OCI-LY1 (cell line): ENCODE data around the gene SERPINI1.
A peak's percentile ranks its signal among the peaks of the same experiment; 100 is the strongest.

ENCODE experiments used
- H2AFZ ChIP-seq: fragments of 200-600 bp; sonication (generic), shearing (Covaris generic); 2 replicates; pipeline ENCODE4 v1.6.0; 2014; ENCODE audit warnings: antibody characterized with exemption, mild to moderate bottlenecking, low read length
- H3F3A ChIP-seq: fragments of 200-600 bp; sonication (generic), shearing (Covaris generic); 2 replicates; pipeline ENCODE4 v1.6.0; 2014; ENCODE audit warnings: mild to moderate bottlenecking, antibody characterized with exemption, low read length, moderate library complexity; ENCODE audit not compliant: insufficient read depth
- H3K27ac ChIP-seq: fragments of 200-600 bp; sonication (generic); 2 replicates; pipeline ENCODE4 v1.5.1; 2014; ENCODE audit warnings: low read length, mixed run types, mild to moderate bottlenecking, low read depth; ENCODE audit not compliant: poor library complexity, severe bottlenecking
- H3K27me3 ChIP-seq: fragments of 200-600 bp; sonication (generic); 2 replicates; pipeline ENCODE4 v1.6.0; 2014; ENCODE audit warnings: antibody characterized with exemption, mild to moderate bottlenecking, low read length, moderate library complexity; ENCODE audit not compliant: insufficient read depth
- H3K36me3 ChIP-seq: fragments of 200-600 bp; sonication (generic); 2 replicates; pipeline ENCODE4 v1.6.1; 2014; ENCODE audit warnings: mild to moderate bottlenecking, antibody characterized with exemption, low read length, moderate library complexity, mixed read lengths; ENCODE audit not compliant: insufficient read depth
- H3K4me1 ChIP-seq: fragments of 200-600 bp; sonication (generic); 2 replicates; pipeline ENCODE4 v1.5.1; 2014; ENCODE audit warnings: mild to moderate bottlenecking, low read length, moderate library complexity; ENCODE audit not compliant: insufficient read depth, severe bottlenecking
- H3K4me2 ChIP-seq: fragments of 200-600 bp; sonication (generic), shearing (Covaris generic); 2 replicates; pipeline ENCODE4 v1.6.1; 2014; ENCODE audit warnings: low read length
- H3K4me3 ChIP-seq: fragments of 200-600 bp; sonication (generic); 2 replicates; pipeline ENCODE4 v1.5.1; 2014; ENCODE audit warnings: low read length, low read depth, mild to moderate bottlenecking, mixed read lengths; ENCODE audit not compliant: poor library complexity, severe bottlenecking
- H3K79me2 ChIP-seq: fragments of 200-600 bp; shearing (Covaris generic); 2 replicates; pipeline ENCODE4 v1.6.1; 2016; ENCODE audit warnings: mixed run types, low read length, mixed read lengths; ENCODE audit not compliant: insufficient read depth
- H3K9ac ChIP-seq: fragments of 200-600 bp; sonication (generic), shearing (Covaris generic); 2 replicates; pipeline ENCODE4 v1.6.1; 2014; ENCODE audit warnings: mild to moderate bottlenecking, low read length, mixed read lengths
- H3K9me2 ChIP-seq: fragments of 200-600 bp; sonication (generic), shearing (Covaris generic); 2 replicates; pipeline ENCODE4 v1.6.1; 2014; ENCODE audit warnings: low read depth, mild to moderate bottlenecking, low read length, mixed read lengths
- H3K9me3 ChIP-seq: fragments of 200-600 bp; shearing (Covaris generic); 2 replicates; pipeline ENCODE4 v1.6.1; 2014; ENCODE audit warnings: low read length, mixed read lengths
- H4K20me1 ChIP-seq: fragments of 200-600 bp; sonication (generic), shearing (Covaris generic); 2 replicates; pipeline ENCODE4 v1.6.0; 2016; ENCODE audit warnings: mild to moderate bottlenecking, low read length; ENCODE audit not compliant: insufficient read depth
- EZH2 ChIP-seq: fragments of 200-600 bp; sonication (generic), shearing (Covaris generic); IDR thresholded peaks from 2 replicates; pipeline ENCODE4 v1.8.0; 2017; ENCODE audit warnings: borderline replicate concordance, mixed run types, mild to moderate bottlenecking, antibody characterized with exemption, low read length, moderate library complexity, mixed read lengths
- TF ChIP-seq, protein P1 (sequence below): fragments of 200-600 bp; sonication (generic), shearing (Covaris generic); IDR thresholded peaks from 2 replicates; pipeline ENCODE4 v1.5.1; 2017; ENCODE audit warnings: mild to moderate bottlenecking, antibody characterized with exemption, low read length, moderate library complexity, mixed read lengths

SERPINI1 gene

DNA sequence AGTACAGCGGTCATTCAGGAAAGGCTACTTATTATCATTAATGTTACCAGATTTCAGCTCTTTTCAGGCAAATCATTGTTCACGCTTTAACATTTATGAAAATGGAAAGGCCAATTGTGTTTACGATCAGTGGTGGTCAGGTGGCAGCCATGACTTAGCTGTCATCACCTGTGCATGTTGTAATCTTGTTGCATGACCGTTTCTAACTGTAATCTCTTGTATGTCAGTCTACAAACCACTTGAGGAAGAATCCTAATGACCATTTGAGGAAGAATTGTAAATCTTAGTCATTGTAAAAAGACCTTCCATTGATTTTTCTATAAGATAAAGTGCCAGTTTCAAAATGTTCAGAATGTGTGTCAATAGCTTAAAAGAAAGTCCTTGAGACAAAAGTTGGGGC, 100.4 kb downstream of the SERPINI1 start:
- H3K4me1 ChIP-seq = peaks cover 47% of the 10 kb centered on the region
- H3K4me3 ChIP-seq = no peak overlapping the region
- no peaks in the 10 kb centered on the region for H4K20me1 ChIP-seq
- H2AFZ ChIP-seq = peak overlapping the region; percentile 80
- 0 out of 2 replicates have a peak overlapping the region, but pooled peaks have one; percentile 1 for H3K4me2 ChIP-seq
- H3K36me3 ChIP-seq = no peaks in the 10 kb centered on the region
- no peaks in the 10 kb centered on the region for H3K79me2 ChIP-seq
- no peak overlapping the region for H3K9ac ChIP-seq
- 0 out of 2 replicates have a peak, but pooled peaks cover 3% of the 10 kb centered on the region for H3K9me3 ChIP-seq
- no peaks in the 10 kb centered on the region for H3K27me3 ChIP-seq
- TF ChIP-seq, protein P1, sequence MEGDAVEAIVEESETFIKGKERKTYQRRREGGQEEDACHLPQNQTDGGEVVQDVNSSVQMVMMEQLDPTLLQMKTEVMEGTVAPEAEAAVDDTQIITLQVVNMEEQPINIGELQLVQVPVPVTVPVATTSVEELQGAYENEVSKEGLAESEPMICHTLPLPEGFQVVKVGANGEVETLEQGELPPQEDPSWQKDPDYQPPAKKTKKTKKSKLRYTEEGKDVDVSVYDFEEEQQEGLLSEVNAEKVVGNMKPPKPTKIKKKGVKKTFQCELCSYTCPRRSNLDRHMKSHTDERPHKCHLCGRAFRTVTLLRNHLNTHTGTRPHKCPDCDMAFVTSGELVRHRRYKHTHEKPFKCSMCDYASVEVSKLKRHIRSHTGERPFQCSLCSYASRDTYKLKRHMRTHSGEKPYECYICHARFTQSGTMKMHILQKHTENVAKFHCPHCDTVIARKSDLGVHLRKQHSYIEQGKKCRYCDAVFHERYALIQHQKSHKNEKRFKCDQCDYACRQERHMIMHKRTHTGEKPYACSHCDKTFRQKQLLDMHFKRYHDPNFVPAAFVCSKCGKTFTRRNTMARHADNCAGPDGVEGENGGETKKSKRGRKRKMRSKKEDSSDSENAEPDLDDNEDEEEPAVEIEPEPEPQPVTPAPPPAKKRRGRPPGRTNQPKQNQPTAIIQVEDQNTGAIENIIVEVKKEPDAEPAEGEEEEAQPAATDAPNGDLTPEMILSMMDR = no peak
- TF ChIP-seq EZH2 = no peak
- peak overlapping the region; percentile 9 for H3K27ac ChIP-seq
- no peaks in the 10 kb centered on the region for H3K9me2 ChIP-seq
- no peaks in the 10 kb centered on the region for H3F3A ChIP-seq

DNA sequence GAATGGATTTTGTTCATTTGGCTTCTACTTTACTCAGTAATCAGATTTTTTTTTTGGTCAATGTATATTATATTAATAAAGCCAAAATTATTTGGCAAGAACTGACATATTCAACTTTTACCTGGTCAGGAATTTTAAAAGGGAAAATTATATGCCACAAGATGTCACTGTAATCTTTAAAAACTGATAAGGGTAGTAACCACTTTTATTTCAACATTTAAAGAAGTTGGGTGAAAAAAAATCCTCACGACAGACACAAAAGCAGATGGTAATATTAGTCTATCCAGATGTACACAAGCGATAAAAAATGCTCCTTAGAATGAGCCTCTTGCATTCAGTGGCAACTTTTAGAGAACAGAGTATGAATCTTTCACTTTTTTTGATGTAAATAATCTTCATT, 101.9 kb downstream of the SERPINI1 start:
- Histone ChIP-seq H3K4me3 (no peak overlapping the region), H3K27ac (no peak overlapping the region), H3K27me3 (no peaks in the 10 kb centered on the region), H3K9me3 (no peaks in the 10 kb centered on the region), H3K4me2 (peak overlapping the region; percentile 29), H3K4me1 (peaks cover 50% of the 10 kb centered on the region), H3K9me2 (no peaks in the 10 kb centered on the region), H3K79me2 (no peaks in the 10 kb centered on the region), H4K20me1 (no peaks in the 10 kb centered on the region), H3K36me3 (no peaks in the 10 kb centered on the region), H3K9ac (peak overlapping the region; percentile 6; the same call in 1 of the 2 replicates), H2AFZ (peak overlapping the region; percentile 45; the same call in 1 of the 2 replicates), H3F3A (no peaks in the 10 kb centered on the region)
- TF ChIP-seq EZH2 = no peak
- TF ChIP-seq, protein P1 = peak; percentile 58; the same call in 1 of the 2 replicates

DNA sequence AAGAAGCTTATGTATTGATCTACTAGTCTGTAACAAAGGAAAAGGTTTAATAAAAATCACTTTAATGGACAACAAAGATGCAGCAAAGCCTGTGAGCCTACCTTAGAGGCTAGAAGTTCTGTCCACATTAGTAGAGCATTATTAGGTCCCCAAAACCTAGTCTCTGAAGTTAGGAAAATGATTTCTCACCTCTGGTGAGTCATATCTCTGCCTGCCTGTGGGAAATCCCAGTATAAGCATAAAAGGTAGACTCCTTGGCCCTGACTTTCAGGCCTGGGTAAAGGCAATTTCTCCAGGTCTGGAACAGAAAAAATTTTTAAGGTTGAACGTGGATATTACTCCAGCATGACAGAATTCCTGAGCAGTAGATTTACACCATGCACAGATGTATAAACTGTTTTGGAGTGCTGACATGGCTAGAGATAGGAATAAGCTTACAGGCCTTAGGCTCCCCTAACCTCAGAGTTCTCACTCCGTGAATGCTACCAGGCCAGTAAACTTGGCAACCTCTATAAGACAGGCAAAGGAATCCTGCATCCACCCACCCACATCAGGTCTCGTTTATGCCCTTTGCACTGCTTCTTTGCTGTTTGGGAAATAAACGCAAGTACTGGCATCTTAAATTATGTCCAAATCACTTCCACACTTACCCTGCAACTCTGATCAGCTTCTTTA, 104.1 kb downstream of the SERPINI1 start:
- Histone ChIP-seq H3K9me2 (no peaks in the 10 kb centered on the region), H3K9ac (no peak overlapping the region), H3K9me3 (no peaks in the 10 kb centered on the region), H3K79me2 (no peaks in the 10 kb centered on the region), H3K4me3 (no peak overlapping the region), H2AFZ (0 out of 2 replicates have a peak overlapping the region, but pooled peaks have one; percentile 14), H4K20me1 (no peaks in the 10 kb centered on the region), H3F3A (no peaks in the 10 kb centered on the region), H3K36me3 (no peaks in the 10 kb centered on the region), H3K4me2 (no peak overlapping the region), H3K4me1 (peaks cover 71% of the 10 kb centered on the region), H3K27me3 (no peaks in the 10 kb centered on the region), H3K27ac (peak overlapping the region; percentile 25)
- TF ChIP-seq, protein P1 = no peak
- TF ChIP-seq EZH2 = no peak
